ENCODE results near the gene VPS54. TPM values are rescaled to one million over a fixed set of nuclear protein-coding genes. Genes with fewer than 3 reads are reported as not detected.

VPS54 gene
- total RNA-seq, 3 donors from 2014 or later: 26.9 to 39.8 (median 36.7) TPM

DNA sequence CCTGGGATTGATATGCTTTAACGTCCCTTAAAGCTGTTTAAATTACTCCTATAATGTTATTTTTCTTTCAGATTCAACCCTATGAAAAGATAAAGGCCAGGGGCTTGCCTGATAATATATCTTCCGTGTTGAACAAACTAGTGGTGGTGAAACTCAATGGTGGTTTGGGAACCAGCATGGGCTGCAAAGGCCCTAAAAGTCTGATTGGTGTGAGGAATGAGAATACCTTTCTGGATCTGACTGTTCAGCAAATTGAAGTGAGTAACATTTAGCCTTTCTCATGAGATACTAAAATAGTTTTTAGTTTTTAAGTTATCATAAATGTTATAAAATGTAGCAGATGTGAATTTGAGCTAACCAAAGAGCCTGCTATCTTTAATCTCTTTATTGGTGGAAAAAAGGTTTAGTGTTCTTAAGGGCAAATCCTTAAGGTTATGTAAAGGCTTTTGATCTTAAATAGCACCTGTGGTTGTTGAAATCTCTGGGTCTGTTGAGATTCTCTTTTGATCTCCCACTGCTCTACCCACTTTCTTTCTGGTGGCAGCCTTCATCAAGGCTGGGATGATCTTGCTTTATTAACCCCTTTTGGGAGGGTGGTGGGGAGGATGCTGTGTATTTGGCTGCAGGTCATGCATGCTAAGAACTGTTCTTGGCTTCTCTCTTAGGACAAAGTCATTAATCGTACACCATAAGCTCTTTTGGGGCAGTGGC is 136.7 kb downstream of the VPS54 start:
- no peaks in the 10 kb centered on the region for H3K27me3 ChIP-seq
- H3K4me1 ChIP-seq: no peaks in the 10 kb centered on the region
- intact Hi-C loops (cut with DNase I; ENCODE audit: low total_unique reads): no loop called here
- no peak overlapping the region for H3K4me3 ChIP-seq
- H3K27ac ChIP-seq: no peak overlapping the region
- no peaks in the 10 kb centered on the region for H3K9me3 ChIP-seq
- no peak for DNase-seq (ENCODE audit: low spot score in 2 of 2)
- no peaks in the 10 kb centered on the region for H3K36me3 ChIP-seq
- TF ChIP-seq, protein P1, sequence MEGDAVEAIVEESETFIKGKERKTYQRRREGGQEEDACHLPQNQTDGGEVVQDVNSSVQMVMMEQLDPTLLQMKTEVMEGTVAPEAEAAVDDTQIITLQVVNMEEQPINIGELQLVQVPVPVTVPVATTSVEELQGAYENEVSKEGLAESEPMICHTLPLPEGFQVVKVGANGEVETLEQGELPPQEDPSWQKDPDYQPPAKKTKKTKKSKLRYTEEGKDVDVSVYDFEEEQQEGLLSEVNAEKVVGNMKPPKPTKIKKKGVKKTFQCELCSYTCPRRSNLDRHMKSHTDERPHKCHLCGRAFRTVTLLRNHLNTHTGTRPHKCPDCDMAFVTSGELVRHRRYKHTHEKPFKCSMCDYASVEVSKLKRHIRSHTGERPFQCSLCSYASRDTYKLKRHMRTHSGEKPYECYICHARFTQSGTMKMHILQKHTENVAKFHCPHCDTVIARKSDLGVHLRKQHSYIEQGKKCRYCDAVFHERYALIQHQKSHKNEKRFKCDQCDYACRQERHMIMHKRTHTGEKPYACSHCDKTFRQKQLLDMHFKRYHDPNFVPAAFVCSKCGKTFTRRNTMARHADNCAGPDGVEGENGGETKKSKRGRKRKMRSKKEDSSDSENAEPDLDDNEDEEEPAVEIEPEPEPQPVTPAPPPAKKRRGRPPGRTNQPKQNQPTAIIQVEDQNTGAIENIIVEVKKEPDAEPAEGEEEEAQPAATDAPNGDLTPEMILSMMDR (IDR thresholded peaks at IDR 0.05): no peak
- TF ChIP-seq POLR2AphosphoS5 (IDR thresholded peaks at IDR 0.05): no peak
- no peak for TF ChIP-seq POLR2A (IDR thresholded peaks at IDR 0.05)

DNA sequence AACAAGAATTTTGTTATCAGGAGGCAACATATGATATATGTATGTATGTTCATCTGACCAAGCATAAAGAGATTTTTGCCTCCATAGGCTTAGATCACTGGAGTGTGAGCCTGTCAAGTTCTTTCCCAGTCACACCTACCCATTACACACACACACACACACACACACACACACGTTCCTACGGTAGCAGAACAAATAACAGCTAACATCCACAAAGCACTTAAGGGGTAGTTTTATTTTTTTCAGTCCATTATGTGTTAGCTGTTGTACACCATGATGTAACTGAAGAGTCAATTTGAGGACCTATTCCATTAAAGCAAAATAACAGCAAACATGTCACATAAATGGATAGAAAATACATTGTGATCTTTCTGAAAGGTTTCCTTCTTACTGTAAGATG is 138.0 kb downstream of the VPS54 start:
- DNase-seq (ENCODE audit: low spot score in 2 of 2): no peak
- TF ChIP-seq, protein P1 (IDR thresholded peaks at IDR 0.05): no peak
- no peak for TF ChIP-seq POLR2A (IDR thresholded peaks at IDR 0.05)

DNA sequence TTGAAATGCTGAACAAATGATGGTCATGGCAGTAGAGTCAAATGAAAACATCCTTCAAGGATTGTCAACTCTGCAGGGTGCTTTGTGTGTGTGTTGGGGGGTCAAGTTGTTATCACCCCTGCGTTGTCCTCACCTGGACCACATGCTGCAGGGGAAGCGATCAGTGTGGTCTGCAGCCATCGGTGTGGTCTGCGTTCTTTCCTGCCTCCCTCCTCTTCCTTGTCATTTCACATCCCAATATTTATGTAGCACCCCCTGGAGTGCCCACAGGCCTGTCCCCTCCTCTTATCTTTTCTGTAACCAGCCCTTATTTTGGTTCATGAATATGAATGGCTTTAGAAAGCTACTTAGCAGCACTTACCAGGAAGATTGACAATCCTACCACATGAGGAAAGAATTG is 138.6 kb downstream of the VPS54 start:
- TF ChIP-seq POLR2A (IDR thresholded peaks at IDR 0.05) (no peak), POLR2AphosphoS5 (IDR thresholded peaks at IDR 0.05) (no peak)
- TF ChIP-seq, protein P1 (IDR thresholded peaks at IDR 0.05): no peak
- no peak for DNase-seq (ENCODE audit: low spot score in 2 of 2)
- Histone ChIP-seq H3K27ac (no peak overlapping the region), H3K36me3 (no peaks in the 10 kb centered on the region), H3K27me3 (no peaks in the 10 kb centered on the region), H3K4me3 (no peak overlapping the region), H3K9me3 (no peaks in the 10 kb centered on the region), H3K4me1 (peaks cover under 1 to 9% of the 10 kb centered on the region in 2 donors)
- intact Hi-C loops (cut with DNase I; ENCODE audit: low total_unique reads): no loop called here

More for the DNA sequence above, 138.0 kb downstream of the VPS54 start:
- H3K4me1 ChIP-seq: peaks cover 0 to 4% of the 10 kb centered on the region in 2 donors
- H3K27me3 ChIP-seq: no peaks in the 10 kb centered on the region
- intact Hi-C loops (cut with DNase I; ENCODE audit: low total_unique reads): no loop called here
- H3K4me3 ChIP-seq: no peak overlapping the region
- no peaks in the 10 kb centered on the region for H3K9me3 ChIP-seq
- no peak overlapping the region for H3K27ac ChIP-seq
- no peaks in the 10 kb centered on the region for H3K36me3 ChIP-seq

DNA sequence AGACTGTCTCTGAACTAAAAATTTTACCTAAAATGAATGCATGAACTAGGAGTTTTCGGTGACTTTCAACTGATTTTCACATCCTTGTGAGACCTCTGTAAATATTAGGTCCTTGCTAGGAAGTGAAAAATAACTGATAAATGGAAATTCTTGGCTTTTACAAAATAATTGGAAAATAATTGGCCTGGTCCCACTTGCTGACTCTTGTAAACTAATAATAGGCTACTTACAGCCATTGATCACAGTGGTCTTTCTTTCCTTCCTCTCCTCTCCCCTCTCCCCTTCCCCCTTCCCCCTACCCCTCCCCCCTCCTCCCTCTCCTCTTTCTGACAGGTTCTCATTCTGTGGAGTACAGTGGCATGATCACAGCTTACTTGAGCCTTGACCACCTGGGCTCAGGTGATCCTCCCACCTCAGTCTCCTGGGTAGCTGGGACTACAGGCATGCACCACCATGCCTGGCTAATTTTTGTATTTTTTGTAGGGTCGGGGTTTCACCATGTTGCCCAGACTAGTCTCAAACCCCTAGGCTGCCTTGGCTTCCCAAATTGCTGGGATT is 139.3 kb downstream of the VPS54 start:
- H3K36me3 ChIP-seq: no peaks in the 10 kb centered on the region
- intact Hi-C loops (cut with DNase I; ENCODE audit: low total_unique reads): no loop called here
- TF ChIP-seq POLR2AphosphoS5 (IDR thresholded peaks at IDR 0.05) (no peak), POLR2A (IDR thresholded peaks at IDR 0.05) (no peak)
- TF ChIP-seq, protein P1 (IDR thresholded peaks at IDR 0.05): no peak

DNA sequence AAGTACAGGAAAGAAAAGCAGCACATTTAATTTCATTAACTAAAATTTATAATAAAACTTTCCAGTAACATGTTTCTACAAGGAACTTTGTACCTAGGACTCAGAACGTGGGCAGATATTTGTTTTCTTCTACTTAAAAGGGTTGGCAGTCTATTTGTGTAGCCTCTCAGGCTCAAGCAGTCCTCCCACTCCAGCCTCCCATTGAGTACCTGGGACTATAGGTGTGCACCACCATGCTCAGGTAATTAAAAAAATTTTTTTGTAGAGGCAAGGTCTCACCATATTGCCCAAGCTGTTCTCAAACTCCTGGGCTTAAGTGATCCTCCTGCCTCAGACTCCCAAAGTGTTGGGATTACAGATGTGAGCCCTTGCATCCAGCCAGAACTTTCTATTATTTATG is 140.7 kb downstream of the VPS54 start:
- Histone ChIP-seq H3K36me3 (no peaks in the 10 kb centered on the region), H3K4me1 (peaks cover 9 to 20% of the 10 kb centered on the region in 2 donors), H3K27ac (no peak overlapping the region), H3K9me3 (no peaks in the 10 kb centered on the region), H3K27me3 (no peaks in the 10 kb centered on the region), H3K4me3 (no peak overlapping the region)
- TF ChIP-seq POLR2AphosphoS5 (IDR thresholded peaks at IDR 0.05) (no peak), POLR2A (IDR thresholded peaks at IDR 0.05) (no peak)
- TF ChIP-seq, protein P1 (IDR thresholded peaks at IDR 0.05): no peak
- intact Hi-C loops (cut with DNase I; ENCODE audit: low total_unique reads): no loop called here
- DNase-seq (ENCODE audit: low spot score in 2 of 2): no peak

More for the DNA sequence above, 139.3 kb downstream of the VPS54 start:
- Histone ChIP-seq H3K4me1 (peaks cover 7 to 9% of the 10 kb centered on the region in 2 donors), H3K9me3 (no peaks in the 10 kb centered on the region), H3K27ac (no peak overlapping the region), H3K4me3 (no peak overlapping the region), H3K27me3 (no peaks in the 10 kb centered on the region)
- no peak for DNase-seq (ENCODE audit: low spot score in 2 of 2)
